ENCODE data around the gene MYH9.
A peak's percentile ranks its signal among the peaks of the same experiment; 100 is the strongest.
"Not testable (repeated sequence)": the region's sequence is repeated elsewhere in the genome, so short reads cannot be mapped to it uniquely, and the experiment has no call there.

MYH9 gene

GRCh38 chr22:36289948-36290371 lies 97.8 kb downstream of the MYH9 start:
- DNase-seq, result not testable (repeated sequence)

- DNase-seq, result no peak
Measured at GRCh38 chr22:36289406-36289870, 98.3 kb downstream of the MYH9 start.

GRCh38 chr22:36288571-36289405 lies 99.0 kb downstream of the MYH9 start:
- DNase-seq, result no peak

GRCh38 chr22:36287881-36288515 lies 99.8 kb downstream of the MYH9 start:
- no peak for DNase-seq

GRCh38 chr22:36286096-36286957 lies 101.4 kb downstream of the MYH9 start:
- peak; percentile 75 for DNase-seq

- no peak for DNase-seq
Measured at GRCh38 chr22:36285545-36285944, 102.2 kb downstream of the MYH9 start.

- DNase-seq, result no peak
Measured at GRCh38 chr22:36285017-36285416, 102.8 kb downstream of the MYH9 start.

- DNase-seq, result no peak
Measured at GRCh38 chr22:36284171-36284571, 103.6 kb downstream of the MYH9 start.

- DNase-seq, result no peak
Measured at GRCh38 chr22:36282328-36282831, 105.4 kb downstream of the MYH9 start.

GRCh38 chr22:36281781-36282327 lies 105.9 kb downstream of the MYH9 start:
- no peak for DNase-seq

GRCh38 chr22:36280379-36280778 lies 107.4 kb downstream of the MYH9 start:
- no peak for DNase-seq

GRCh38 chr22:36279219-36279666 lies 108.5 kb downstream of the MYH9 start:
- DNase-seq, result peak; percentile 6

- peak; percentile 62 for DNase-seq
Measured at GRCh38 chr22:36277482-36278291, 110.1 kb downstream of the MYH9 start.

GRCh38 chr22:36274531-36274930 lies 113.2 kb downstream of the MYH9 start:
- DNase-seq, result peak; percentile 34

- DNase-seq, result not testable (repeated sequence)
Measured at GRCh38 chr22:36271951-36272350, 115.8 kb downstream of the MYH9 start.

GRCh38 chr22:36271231-36271630 lies 116.5 kb downstream of the MYH9 start:
- DNase-seq, result not testable (repeated sequence)

GRCh38 chr22:36267896-36268485 lies 119.8 kb downstream of the MYH9 start:
- no peak for DNase-seq

GRCh38 chr22:36267058-36267457 lies 120.7 kb downstream of the MYH9 start:
- no peak for DNase-seq

- DNase-seq, result not testable (repeated sequence)
Measured at GRCh38 chr22:36263886-36264664, 123.7 kb downstream of the MYH9 start.

GRCh38 chr22:36263216-36263673 lies 124.5 kb downstream of the MYH9 start:
- not testable (repeated sequence) for DNase-seq

Measured in suppressor macrophage treated with lipopolysaccharide for 4 hours (primary cell).